K562 (cell line): Measurements from ENCODE around the gene UBE2A. TPM values are rescaled to one million over a fixed set of nuclear protein-coding genes. Genes with fewer than 3 reads are reported as not detected.

Experiments
- CC2D1A ChIP-seq: fragments of 450-650 bp; IDR thresholded peaks from 2 replicates; pipeline ENCODE4 v1.6.1; 2017; ENCODE audit warnings: mild to moderate bottlenecking
- ELF1 ChIP-seq: fragments of 200-800 bp; sonication (Bioruptor generic); IDR thresholded peaks from 2 replicates; pipeline ENCODE4 v1.6.1; 2016; ENCODE audit warnings: missing genetic modification characterization, missing compliant biosample characterization
- ELK1 ChIP-seq: sonication (generic); formaldehyde crosslinking; IDR thresholded peaks from 2 replicates; pipeline ENCODE4 v1.8.1; 2022; ENCODE audit warnings: missing genetic modification reagents
- ETV6 ChIP-seq, 3 experiments: fragments of 150-350 bp in 1 of 3; sonication (generic) in 1 of 3; formaldehyde crosslinking in 1 of 3; IDR thresholded peaks; 2 replicates each; pipeline versions ENCODE4 v1.6.1 to v1.8.0; 2014 to 2022; ENCODE audit warnings: borderline replicate concordance in 2 of 3, low read depth in 2 of 3, antibody characterized with exemption in 1 of 3, low read length in 1 of 3, mild to moderate bottlenecking in 1 of 3, missing genetic modification reagents in 1 of 3
- FOSL1 ChIP-seq: fragments of 200-800 bp; sonication (Bioruptor generic); conservative IDR thresholded peaks from 2 replicates; pipeline ENCODE4 v1.6.1; 2016; ENCODE audit warnings: missing genetic modification characterization, missing compliant biosample characterization
- FOXJ2 ChIP-seq: fragments of 200-800 bp; sonication (Bioruptor generic); IDR thresholded peaks from 2 replicates; pipeline ENCODE4 v1.6.1; 2016; ENCODE audit warnings: missing genetic modification characterization, missing compliant biosample characterization
- MYC ChIP-seq, 2 experiments: fragments of 250-450 bp in 1 of 2; sonication (Bioruptor Pico) in 1 of 2; IDR thresholded peaks; 2 replicates each; pipeline versions ENCODE4 v1.5.1 to v1.6.1; 2012 to 2021; ENCODE audit warnings: low read depth in 2 of 2, borderline replicate concordance in 1 of 2, improper control_type of control experiment in 1 of 2, low read length in 1 of 2, mild to moderate bottlenecking in 1 of 2, moderate library complexity in 1 of 2
- NRF1 ChIP-seq, 2 experiments: fragments of 450-650 bp; IDR thresholded peaks in 1 of 2; conservative IDR thresholded peaks in 1 of 2; 2 replicates each; pipeline ENCODE4 v1.6.1; 2014; ENCODE audit warnings: mild to moderate bottlenecking in 2 of 2
- PHB ChIP-seq: fragments of 250-450 bp; sonication (Bioruptor Pico); IDR thresholded peaks from 2 replicates; pipeline ENCODE4 v1.5.0; 2021
- PRPF4 ChIP-seq: fragments of 200-400 bp; formaldehyde crosslinking; IDR thresholded peaks from one replicate; pipeline ENCODE4 v1.6.1; 2017; ENCODE audit warnings: low read length, low read depth, mild to moderate bottlenecking; ENCODE audit not compliant: insufficient read depth, poor library complexity, severe bottlenecking
- PTBP1 ChIP-seq: fragments of 200-400 bp; formaldehyde crosslinking; IDR thresholded peaks from 2 replicates; pipeline ENCODE4 v1.6.1; 2017; ENCODE audit warnings: low read depth, low read length
- RREB1 ChIP-seq: fragments of 250-450 bp; sonication (Bioruptor Pico); IDR thresholded peaks from 2 replicates; pipeline ENCODE4 v1.4.0; 2020
- SRSF7 ChIP-seq: fragments of 200-400 bp; formaldehyde crosslinking; optimal IDR thresholded peaks from 2 replicates; pipeline ENCODE3; 2017; ENCODE audit warnings: mild to moderate bottlenecking, low read depth, low read length
- TAF7 ChIP-seq: fragments of 450-650 bp; IDR thresholded peaks from 2 replicates; pipeline ENCODE4 v1.6.1; 2016; ENCODE audit warnings: missing genetic modification characterization, missing compliant biosample characterization
- ZNF140 ChIP-seq: fragments of 250-450 bp; sonication (Bioruptor Pico); IDR thresholded peaks from 2 replicates; pipeline ENCODE4 v1.8.0; 2021; ENCODE audit warnings: moderate library complexity, mild to moderate bottlenecking, inconsistent platforms
- ZNF253 ChIP-seq: fragments of 250-450 bp; sonication (Bioruptor Pico); conservative IDR thresholded peaks from 2 replicates; pipeline ENCODE4 v1.6.1; 2021; ENCODE audit warnings: mild to moderate bottlenecking
- ZNF436 ChIP-seq: fragments of 250-450, 450-650 bp; sonication (Bioruptor Pico); formaldehyde crosslinking; IDR thresholded peaks from 2 replicates; pipeline ENCODE4 v1.7.0; 2020; ENCODE audit warnings: mild to moderate bottlenecking
- ZNF511 ChIP-seq: sonication (generic); formaldehyde crosslinking; IDR thresholded peaks from 2 replicates; pipeline ENCODE4 v1.8.0; 2022; ENCODE audit warnings: mild to moderate bottlenecking, missing genetic modification reagents
- polyA plus RNA-seq, 8 experiments: library from polyadenylated mRNA; depleted of rRNA in 4 of 8; stranded (reverse) in 5 of 8; unstranded in 3 of 8; fragments of >200 nt; fragmentation: Nextera tagmentation in 2 of 8; fragmentation: Illumina TruSeq in 1 of 8; extraction: Ambion mirVana in 2 of 8; extraction: Trizol in 1 of 8; gene quantifications; 2 replicates each; pipeline versions ENCODE4 v1.2.1 to v1.2.3, GENCODE V29; 2011 to 2014; ENCODE audit warnings: inconsistent platforms in 1 of 8, missing spikeins in 1 of 8
- total RNA-seq, 7 experiments: library from RNA; depleted of rRNA in 6 of 7; stranded (reverse); fragments of >200 nt in 6 of 7; fragmentation: Illumina TruSeq in 2 of 7; extraction: Trizol in 2 of 7; gene quantifications; 2 replicates each; pipeline versions ENCODE4 v1.2.1 to v1.2.3, GENCODE V29; 2011 to 2021; ENCODE audit warnings: low replicate concordance in 1 of 7

Gene UBE2A
- total and polyA plus RNA-seq, 9 of the 15 experiments (the other 6 are each of a cell fraction or from before 2014, with no cell fraction given): 21.6 to 87.6 (median 47.8) TPM

DNA sequence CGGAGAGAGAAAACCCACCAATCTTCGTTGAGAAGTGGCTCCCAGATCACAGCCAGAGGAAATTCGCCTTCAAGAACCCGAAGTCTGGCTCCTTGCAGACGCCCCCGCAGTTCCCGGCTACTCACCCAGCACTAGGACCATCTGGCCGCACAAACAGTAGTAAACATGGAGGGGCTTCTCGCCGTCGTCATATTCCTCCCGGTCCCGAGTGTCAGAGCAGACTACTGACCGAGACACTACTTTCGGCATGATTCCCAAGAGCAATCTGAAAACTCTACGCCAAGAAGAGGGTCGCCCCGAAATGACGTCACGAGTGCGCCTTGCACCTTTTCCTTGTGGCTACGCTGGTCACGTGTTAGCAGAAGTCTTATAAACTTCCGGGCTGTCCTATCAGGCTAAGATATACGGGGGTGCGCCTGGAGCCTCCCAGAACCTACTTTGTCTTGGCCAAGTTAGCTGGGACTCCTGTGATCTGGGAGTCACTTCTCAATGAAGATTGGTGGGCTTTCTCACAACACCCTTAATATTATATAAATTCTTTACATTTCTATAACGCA, 9.2 kb upstream of the UBE2A start, which contains the start of gene STEEP1 (continued):
- TF ChIP-seq RREB1 (CRISPR knock-in tag) (no peak), ELK1 (no peak), FOXJ2 (no peak), ZNF140 (CRISPR knock-in tag) (no peak), SRSF7 (no peak), FOSL1 (tag) (peak; percentile 25; the same call in 1 of the 2 replicates), PTBP1 (no peak), MYC (IDR thresholded peaks at IDR 0.05; ENCODE audit: low read depth, low read length) (peak; percentile 81), MYC (CRISPR knock-in tag; IDR thresholded peaks at IDR 0.05; ENCODE audit: borderline replicate concordance, low read depth) (no peak), PRPF4 (no peak), NRF1 (conservative IDR thresholded peaks at IDR 0.05 in 1 of 2, IDR thresholded peaks at IDR 0.05 in 1 of 2) (peak; percentile 18 to 44; a peak in 1 of 4 replicates), ETV6 (IDR thresholded peaks at IDR 0.05; ENCODE audit: borderline replicate concordance in 1 of 2, low read depth in 2 of 2, low read length in 1 of 2) (no peak), ETV6 (CRISPR knock-in tag; IDR thresholded peaks at IDR 0.05; ENCODE audit: borderline replicate concordance) (no peak), ZNF253 (no peak), PHB (CRISPR knock-in tag) (no peak), CC2D1A (peak; percentile 59; the same call in 1 of the 2 replicates), ZNF436 (CRISPR knock-in tag) (no peak), ELF1 (tag) (peak; percentile 87), TAF7 (tag) (0 out of 2 replicates have a peak, but pooled peaks have one; percentile 37), ZNF511 (CRISPR knock-in tag) (no peak)
